HG03139 (cell line): ENCODE data around the gene SHC3.

ENCODE experiments used
- ATAC-seq: cut with Tn5 transposase; IDR thresholded peaks from one replicate; pipeline ENCODE4 v1.9.1; 2021; ENCODE audit not compliant: unreplicated experiment

SHC3 gene

DNA sequence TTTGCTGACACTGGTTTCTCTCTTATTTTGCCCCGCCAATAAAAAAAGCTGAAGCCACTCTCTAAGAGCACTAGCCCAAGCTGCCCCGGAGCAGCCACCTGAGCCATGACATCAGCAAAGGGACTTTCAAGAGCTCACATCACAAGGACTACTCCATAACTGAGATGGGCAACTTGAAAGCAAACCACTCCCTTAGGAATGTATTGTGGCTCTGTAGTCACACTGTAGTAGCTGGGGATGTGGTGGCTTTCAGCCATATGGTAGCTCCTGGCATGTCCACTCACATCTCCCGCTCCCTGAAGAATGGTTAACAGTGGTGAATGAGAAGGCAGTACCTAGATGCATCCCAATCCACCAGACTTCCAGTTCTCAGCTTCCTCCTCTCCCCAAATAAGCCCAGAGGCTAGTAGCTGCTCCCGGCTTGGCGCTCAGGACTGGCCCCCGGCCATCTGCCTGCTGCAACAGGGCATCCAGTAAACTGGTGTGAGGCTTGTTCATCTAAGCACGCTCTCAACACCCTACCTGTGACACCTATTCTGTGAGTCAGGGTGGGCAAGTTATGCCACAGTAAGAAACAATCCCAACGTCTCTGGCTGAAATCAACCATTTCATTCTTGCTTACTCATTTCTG lies 123.6 kb downstream of the SHC3 start:
- ATAC-seq: no peak

GRCh38 chr9:89053301-89053700 lies 125.3 kb downstream of the SHC3 start:
- no peak for ATAC-seq

DNA sequence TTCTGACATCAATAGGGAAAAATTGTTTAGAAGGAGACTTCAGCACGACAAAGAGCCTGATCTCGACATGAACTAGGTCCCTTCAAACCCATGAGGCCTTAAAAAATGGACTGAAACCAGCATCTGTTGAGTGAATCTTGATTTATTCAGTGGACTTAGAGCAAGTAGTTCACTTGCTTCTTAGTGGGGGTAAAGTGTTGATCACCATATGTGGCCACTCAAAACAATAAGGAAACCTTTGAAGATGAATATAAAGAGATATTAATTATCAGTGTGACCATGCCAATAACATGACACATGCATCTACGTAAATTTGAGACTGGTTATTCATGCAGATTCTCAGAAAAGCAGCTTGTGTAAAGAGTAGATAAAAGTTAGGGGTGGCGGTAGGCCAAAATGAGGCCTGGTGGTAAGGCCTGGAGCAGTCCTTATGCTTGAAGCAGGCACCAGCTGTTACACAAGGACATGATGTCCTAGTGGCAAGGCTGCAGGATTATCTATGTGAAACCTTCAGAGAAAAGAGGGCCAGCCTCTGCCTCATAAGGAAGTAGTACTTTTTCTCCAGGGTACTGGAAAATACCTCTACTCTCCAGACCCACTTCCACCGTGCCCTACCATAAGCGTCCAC lies 126.0 kb downstream of the SHC3 start:
- ATAC-seq: no peak

- ATAC-seq: no peak
Observed at GRCh38 chr9:89051421-89052025, 127.1 kb downstream of the SHC3 start.

GRCh38 chr9:89049646-89050045 lies 129.0 kb downstream of the SHC3 start:
- no peak for ATAC-seq

- no peak for ATAC-seq
Observed at GRCh38 chr9:89048616-89049015, 130.0 kb downstream of the SHC3 start.

DNA sequence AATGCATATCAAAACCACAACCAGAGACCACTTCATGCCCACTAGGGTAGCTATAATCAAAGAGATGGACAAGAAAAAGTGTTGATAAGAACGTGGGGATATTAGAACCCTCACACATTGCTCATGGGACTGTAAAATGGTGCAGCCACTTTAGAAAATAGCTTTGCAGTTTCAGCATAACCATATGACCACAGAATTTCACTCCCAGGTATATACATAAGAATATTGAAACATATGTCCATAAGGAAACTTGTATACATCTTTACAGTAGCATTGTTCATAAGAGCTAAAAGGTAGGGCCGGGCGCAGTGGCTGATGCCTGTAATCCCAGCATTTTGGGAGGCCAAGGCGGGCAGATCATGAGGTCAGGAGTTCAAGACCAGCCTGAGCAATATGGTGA lies 131.0 kb downstream of the SHC3 start:
- no peak for ATAC-seq

DNA sequence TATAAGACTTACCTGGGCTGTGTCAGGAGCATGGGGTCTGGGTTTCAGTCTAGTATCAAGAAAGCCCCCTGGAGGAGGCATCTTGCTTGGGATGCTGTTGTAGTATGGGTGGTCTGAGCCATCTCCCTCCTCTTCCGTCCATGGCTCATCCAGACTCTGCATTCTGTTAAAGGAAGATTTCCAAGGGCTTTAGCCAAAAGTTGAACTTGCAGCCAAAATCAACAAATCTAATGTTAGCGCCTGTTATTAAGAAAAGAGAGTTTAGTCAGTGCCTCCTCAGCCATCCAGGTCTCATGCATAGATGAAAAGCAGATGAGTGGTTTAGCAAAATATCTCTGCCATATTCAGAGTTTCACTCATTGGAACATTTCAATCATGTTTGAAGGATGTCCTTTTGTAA lies 131.8 kb downstream of the SHC3 start:
- ATAC-seq: no peak

DNA sequence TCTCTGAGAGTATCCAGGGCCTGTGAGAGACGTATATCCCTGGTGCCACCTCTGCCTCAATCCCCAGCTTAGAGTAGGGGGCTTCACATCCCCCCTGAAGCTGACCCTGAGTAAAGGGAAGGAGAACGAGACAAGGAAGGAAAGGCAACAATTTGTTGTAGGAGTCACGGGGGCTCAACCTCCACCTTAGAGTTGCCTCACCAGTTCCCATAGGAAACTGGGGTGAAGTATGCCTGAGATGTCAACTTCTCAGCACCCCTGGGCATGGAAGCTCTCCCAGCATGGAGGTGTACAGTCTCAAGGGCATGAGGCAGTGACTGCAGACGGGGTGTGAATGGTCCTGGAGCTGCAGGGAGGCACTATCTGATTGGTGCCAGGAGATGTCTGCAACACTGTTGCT lies 133.7 kb downstream of the SHC3 start:
- ATAC-seq: no peak

DNA sequence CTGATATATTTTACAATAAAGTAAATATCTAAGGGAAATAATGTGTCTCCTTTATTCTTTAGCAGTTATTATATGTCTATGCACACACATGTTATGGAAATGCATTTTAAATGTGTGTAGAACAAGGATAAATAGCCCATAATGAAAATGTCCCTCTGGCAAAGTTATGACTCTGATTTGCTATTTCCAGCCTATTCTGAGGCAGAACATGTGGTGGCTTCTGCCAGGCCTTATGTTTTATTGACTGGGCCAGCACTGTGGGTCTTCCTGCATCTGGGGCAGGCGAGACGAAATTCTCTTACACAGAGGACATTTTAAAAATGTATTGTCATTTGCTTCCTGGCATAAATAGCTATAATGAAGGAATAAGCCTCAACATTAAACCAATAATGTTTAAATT lies 134.5 kb downstream of the SHC3 start:
- no peak for ATAC-seq

DNA sequence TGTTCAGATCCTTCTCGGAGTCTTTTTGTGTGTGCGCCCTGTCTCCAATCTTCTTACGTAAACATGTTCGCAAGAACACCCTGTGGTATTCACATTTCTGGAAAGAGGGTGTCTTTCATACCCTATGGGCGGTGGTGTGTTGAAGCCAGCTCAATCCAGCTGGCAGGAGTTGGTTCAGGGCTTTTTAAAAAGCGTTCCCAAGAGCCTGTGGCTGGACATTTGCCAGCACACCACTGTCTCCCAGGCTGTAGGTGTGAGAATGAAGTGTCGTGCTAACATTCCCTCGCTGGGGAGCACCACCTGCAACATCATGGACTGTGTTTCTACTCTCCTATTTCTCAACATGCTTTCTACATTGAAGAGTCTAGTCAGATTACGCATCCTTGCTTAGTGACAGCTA lies 135.6 kb downstream of the SHC3 start:
- no peak for ATAC-seq

- ATAC-seq: no peak
Observed at GRCh38 chr9:89039664-89040063, 139.0 kb downstream of the SHC3 start.

DNA sequence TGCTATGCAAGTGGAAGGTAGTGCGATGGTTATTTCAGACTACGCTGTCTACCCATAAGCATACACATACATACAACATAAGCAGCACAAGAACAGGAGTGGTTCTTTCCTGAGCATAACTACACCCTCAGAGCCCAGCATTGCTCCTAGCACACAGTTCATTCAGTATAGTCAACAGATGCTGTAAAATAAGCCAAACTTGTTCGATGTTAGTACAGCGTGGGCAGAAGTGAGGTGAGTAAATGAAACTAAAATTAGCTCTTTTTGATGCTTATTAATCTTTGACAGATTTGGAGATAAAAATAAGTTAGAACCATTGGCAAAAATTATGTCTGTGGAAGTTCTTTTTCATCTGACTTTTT lies 139.5 kb downstream of the SHC3 start:
- ATAC-seq: no peak

DNA sequence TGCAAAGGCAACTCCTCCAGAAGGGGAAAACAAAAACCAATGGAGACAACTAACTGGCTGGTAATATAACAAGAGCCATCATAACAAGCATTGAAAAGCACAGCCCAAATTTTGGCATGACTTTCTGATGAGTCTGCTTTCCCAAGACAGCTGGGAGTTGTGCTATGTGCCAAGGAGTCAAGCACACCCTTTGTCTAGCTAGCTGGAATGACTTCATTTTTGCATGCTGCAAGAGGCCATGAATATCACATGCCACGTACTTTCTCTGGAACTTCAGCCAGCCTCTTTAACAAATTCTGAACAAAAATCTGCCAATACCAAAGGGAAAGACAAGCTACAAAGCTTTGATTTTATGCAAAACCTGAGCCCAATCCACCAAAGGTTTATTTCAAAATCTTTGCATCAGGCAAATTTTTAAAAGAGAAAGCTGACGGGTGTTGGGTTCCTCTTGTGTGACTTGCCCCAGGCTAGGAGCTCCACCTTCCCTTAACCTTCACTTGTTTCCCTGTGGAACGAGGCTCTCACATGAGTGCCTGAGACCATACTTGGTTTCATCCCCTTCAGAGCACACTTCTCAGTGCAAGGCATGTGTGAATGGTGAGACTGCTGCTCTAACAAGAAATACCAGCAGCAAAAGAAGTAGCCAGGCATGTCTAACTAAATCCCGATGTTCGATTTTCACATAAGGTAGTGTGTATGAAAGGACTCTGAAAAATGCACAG lies 140.1 kb downstream of the SHC3 start:
- no peak for ATAC-seq

DNA sequence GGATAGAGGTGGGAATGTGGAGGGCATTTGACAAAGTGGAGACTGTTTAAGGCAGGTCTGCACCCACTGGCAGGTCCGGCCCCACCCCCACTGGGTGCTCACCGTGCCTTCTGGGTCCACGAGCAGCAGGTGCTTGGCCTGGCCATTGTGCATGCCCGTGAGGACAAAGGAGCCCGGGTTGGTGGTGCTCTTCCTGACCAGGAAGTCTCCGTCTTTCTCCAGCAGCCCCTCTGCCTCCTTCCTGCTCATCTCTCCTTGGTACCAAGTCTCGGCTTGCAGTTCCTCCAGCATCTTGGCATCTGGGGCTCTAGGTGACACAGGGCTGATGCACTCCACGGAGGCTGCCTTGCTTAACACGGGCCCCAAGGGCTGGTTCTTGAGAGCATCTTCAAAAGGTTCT lies 140.7 kb downstream of the SHC3 start:
- ATAC-seq: no peak

GRCh38 chr9:89037346-89037745 lies 141.3 kb downstream of the SHC3 start:
- no peak for ATAC-seq

GRCh38 chr9:89036891-89037290 lies 141.7 kb downstream of the SHC3 start:
- ATAC-seq: no peak

DNA sequence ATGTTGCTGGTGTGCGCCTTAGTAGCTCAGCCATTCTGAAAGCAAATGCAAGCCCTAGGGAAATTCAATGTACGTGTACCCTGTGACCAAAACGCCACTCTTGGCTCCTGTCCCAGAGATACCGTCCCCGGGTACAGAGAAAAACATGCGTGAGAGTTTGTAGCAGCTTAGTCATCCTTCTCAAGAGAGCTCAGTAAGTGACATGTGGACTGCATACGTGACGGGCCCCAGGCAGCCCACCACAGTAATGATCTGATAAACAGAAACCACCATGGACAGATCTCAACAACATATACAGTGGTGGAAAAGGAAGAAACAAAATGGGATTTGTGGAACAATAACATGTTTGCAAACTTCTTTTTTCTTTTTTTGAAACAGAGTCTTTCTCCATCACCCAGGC lies 142.2 kb downstream of the SHC3 start:
- no peak for ATAC-seq

- ATAC-seq: no peak
Observed at GRCh38 chr9:89032661-89033060, 146.0 kb downstream of the SHC3 start.

GRCh38 chr9:89032173-89032572 lies 146.4 kb downstream of the SHC3 start:
- ATAC-seq: no peak

GRCh38 chr9:89029788-89030187 lies 148.8 kb downstream of the SHC3 start:
- no peak for ATAC-seq

- ATAC-seq: no peak
Observed at GRCh38 chr9:89026876-89027275, 151.7 kb downstream of the SHC3 start.
